Naive thymus-derived CD4-positive, alpha-beta T cell (primary cell): ENCODE measurements around the gene UBL7. TPM values are rescaled to one million over a fixed set of nuclear protein-coding genes. Genes with fewer than 3 reads are reported as not detected.
A peak's percentile ranks its signal among the peaks of the same experiment; 100 is the strongest.

ENCODE experiments used
- ATAC-seq: fragments of 150-1000 bp; cut with Tn5 transposase; 2 replicates; pipeline ENCODE4 v1.10.0; 2021; ENCODE audit warnings: mild to moderate bottlenecking, moderate library complexity
- CTCF ChIA-PET: fragments of 350-600 bp; sonication (Branson Sonifier 250); formaldehyde crosslinking; loops from one replicate; lab custom pipeline; 2021; ENCODE audit warnings: antibody characterized with exemption; lab: Charles Lee
- POLR2A ChIA-PET: fragments of 350-600 bp; sonication (Branson Sonifier 250); formaldehyde crosslinking; loops from one replicate; lab custom pipeline; 2021; ENCODE audit warnings: antibody characterized with exemption, inconsistent platforms; lab: Charles Lee
- DNase-seq, 9 donors: peaks; one replicate each; pipeline versions ENCODE4 v3.0.0 to v3.0.0-alpha.2; 2020 to 2022; ENCODE audit warnings: mixed read lengths in 1 of 9
- H3K27ac ChIP-seq: one replicate; pipeline ENCODE4 v1.7.0; 2013; ENCODE audit warnings: mild to moderate bottlenecking, low read depth, low read length, moderate library complexity
- H3K27me3 ChIP-seq, 2 donors: one replicate each; pipeline ENCODE4 v1.7.0; 2013; ENCODE audit warnings: low read length in 2 of 2, mild to moderate bottlenecking in 2 of 2, moderate library complexity in 2 of 2; ENCODE audit not compliant: control insufficient read depth in 2 of 2, insufficient read depth in 2 of 2
- H3K36me3 ChIP-seq, 3 experiments: 1 replicate in 2 of 3; 2 replicates in 1 of 3; pipeline ENCODE4 v1.7.0; 2013; ENCODE audit warnings: low read length in 3 of 3, mild to moderate bottlenecking in 3 of 3, moderate library complexity in 1 of 3; ENCODE audit not compliant: insufficient read depth in 3 of 3, control insufficient read depth in 2 of 3
- H3K4me1 ChIP-seq, 2 donors: one replicate each; pipeline ENCODE4 v1.7.0; 2013; ENCODE audit warnings: low read length in 2 of 2, mild to moderate bottlenecking in 2 of 2, moderate library complexity in 1 of 2; ENCODE audit not compliant: control insufficient read depth in 2 of 2, insufficient read depth in 2 of 2
- H3K4me3 ChIP-seq: 2 replicates; pipeline ENCODE4 v1.7.0; 2013; ENCODE audit warnings: mild to moderate bottlenecking, low read length
- H3K9me3 ChIP-seq, 3 experiments: 1 replicate in 2 of 3; 2 replicates in 1 of 3; pipeline ENCODE4 v1.7.0; 2013; ENCODE audit warnings: low read length in 3 of 3; ENCODE audit not compliant: control insufficient read depth in 2 of 3
- H3K27ac Mint-ChIP-seq, 9 donors: one replicate each; pipeline ENCODE4 v1.8.0; 2020 to 2022; ENCODE audit warnings: mixed read lengths in 9 of 9, mild to moderate bottlenecking in 8 of 9, moderate library complexity in 5 of 9, inconsistent platforms in 2 of 9
- H3K27me3 Mint-ChIP-seq, 5 donors: one replicate each; pipeline ENCODE4 v1.8.0; 2021 to 2022; ENCODE audit warnings: mixed read lengths in 5 of 5, mild to moderate bottlenecking in 1 of 5
- H3K36me3 Mint-ChIP-seq, 5 donors: one replicate each; pipeline ENCODE4 v1.8.0; 2020 to 2022; ENCODE audit warnings: mixed read lengths in 5 of 5, mild to moderate bottlenecking in 3 of 5, inconsistent platforms in 1 of 5
- H3K4me1 Mint-ChIP-seq, 7 donors: one replicate each; pipeline ENCODE4 v1.8.0; 2020 to 2022; ENCODE audit warnings: mixed read lengths in 7 of 7, mild to moderate bottlenecking in 3 of 7, inconsistent platforms in 1 of 7
- H3K4me3 Mint-ChIP-seq, 10 donors: one replicate each; pipeline ENCODE4 v1.8.0; 2020 to 2022; ENCODE audit warnings: mild to moderate bottlenecking in 10 of 10, mixed read lengths in 10 of 10, moderate library complexity in 6 of 10, inconsistent platforms in 2 of 10
- H3K9me3 Mint-ChIP-seq, 11 donors: one replicate each; pipeline ENCODE4 v1.8.0; 2020 to 2022; ENCODE audit warnings: mixed read lengths in 11 of 11, mild to moderate bottlenecking in 4 of 11, inconsistent platforms in 1 of 11, moderate library complexity in 1 of 11
- intact Hi-C, 2 donors: fragments of 100-400 bp; cut with micrococcal nuclease; formaldehyde crosslinking; loops; one replicate each; pipeline ENCODE4 v1.15.1; 2023
- polyA plus RNA-seq, 2 donors: library from polyadenylated mRNA; unstranded; fragments of 300-500 nt; fragmentation: Illumina TruSeq; gene quantifications; one replicate each; pipeline ENCODE4 v1.2.3, GENCODE V29; 2021
- total RNA-seq, 6 experiments: library from RNA in 5 of 6; stranded (reverse) in 5 of 6; gene quantifications; 1 replicate in 5 of 6; 2 replicates in 1 of 6; pipeline ENCODE4 v1.2.3 and lab custom pipeline; 2021 to 2026

The UBL7 gene
- total and polyA plus RNA-seq, 7 experiments from 2014 or later = 20.2 to 127 (median 44.0) TPM

- H3K4me1 ChIP-seq = peaks cover 2 to 26% of the 10 kb centered on the region in 2 donors
- peak overlapping the region in 1 of 9 donors; percentile 44 for H3K27ac Mint-ChIP-seq
- intact Hi-C loops = no loop called here
- ATAC-seq (no peak), DNase-seq (no peak)
- ChIA-PET CTCF (no interaction called here), POLR2A (no interaction called here)
- no peaks in the 10 kb centered on the region for H3K36me3 ChIP-seq
- H3K9me3 Mint-ChIP-seq = peaks cover 0 to 3% (median 0%) of the 10 kb centered on the region in 11 donors
- H3K9me3 ChIP-seq = no peaks in the 10 kb centered on the region
- no peak overlapping the region for H3K27ac ChIP-seq
- no peak overlapping the region for H3K4me3 ChIP-seq
- peaks cover 0 to 2% (median 0%) of the 10 kb centered on the region in 5 donors for H3K36me3 Mint-ChIP-seq
- H3K4me3 Mint-ChIP-seq = no peak overlapping the region
- peaks cover 1 to 69% (median 7%) of the 10 kb centered on the region in 7 donors for H3K4me1 Mint-ChIP-seq
- H3K27me3 Mint-ChIP-seq = peaks cover 0 to 3% (median 0%) of the 10 kb centered on the region in 5 donors
- no peaks in the 10 kb centered on the region for H3K27me3 ChIP-seq
These were observed 31.8 kb downstream of the UBL7 start for GRCh38 chr15:74428970-74429780.

- H3K27me3 Mint-ChIP-seq = peaks cover 0 to 3% (median 0%) of the 10 kb centered on the region in 5 donors
- CTCF ChIA-PET = no interaction called here
- peak overlapping the region in 1 of 9 donors; percentile 80 for H3K27ac Mint-ChIP-seq
- peaks cover 0 to 71% (median 5%) of the 10 kb centered on the region in 7 donors for H3K4me1 Mint-ChIP-seq
- POLR2A ChIA-PET = no interaction called here
- peaks cover 0 to 2% (median 0%) of the 10 kb centered on the region in 5 donors for H3K36me3 Mint-ChIP-seq
- Histone ChIP-seq H3K4me1 (peaks cover 0 to 27% of the 10 kb centered on the region in 2 donors), H3K27me3 (no peaks in the 10 kb centered on the region), H3K27ac (no peak overlapping the region), H3K9me3 (no peaks in the 10 kb centered on the region), H3K4me3 (no peak overlapping the region), H3K36me3 (no peaks in the 10 kb centered on the region)
- intact Hi-C loops = no loop called here
- no peak for ATAC-seq
- no peak overlapping the region for H3K4me3 Mint-ChIP-seq
- no peak for DNase-seq
- H3K9me3 Mint-ChIP-seq = peaks cover 0 to 3% (median 0%) of the 10 kb centered on the region in 11 donors
These were observed 32.5 kb downstream of the UBL7 start for GRCh38 chr15:74428442-74428787.

DNA sequence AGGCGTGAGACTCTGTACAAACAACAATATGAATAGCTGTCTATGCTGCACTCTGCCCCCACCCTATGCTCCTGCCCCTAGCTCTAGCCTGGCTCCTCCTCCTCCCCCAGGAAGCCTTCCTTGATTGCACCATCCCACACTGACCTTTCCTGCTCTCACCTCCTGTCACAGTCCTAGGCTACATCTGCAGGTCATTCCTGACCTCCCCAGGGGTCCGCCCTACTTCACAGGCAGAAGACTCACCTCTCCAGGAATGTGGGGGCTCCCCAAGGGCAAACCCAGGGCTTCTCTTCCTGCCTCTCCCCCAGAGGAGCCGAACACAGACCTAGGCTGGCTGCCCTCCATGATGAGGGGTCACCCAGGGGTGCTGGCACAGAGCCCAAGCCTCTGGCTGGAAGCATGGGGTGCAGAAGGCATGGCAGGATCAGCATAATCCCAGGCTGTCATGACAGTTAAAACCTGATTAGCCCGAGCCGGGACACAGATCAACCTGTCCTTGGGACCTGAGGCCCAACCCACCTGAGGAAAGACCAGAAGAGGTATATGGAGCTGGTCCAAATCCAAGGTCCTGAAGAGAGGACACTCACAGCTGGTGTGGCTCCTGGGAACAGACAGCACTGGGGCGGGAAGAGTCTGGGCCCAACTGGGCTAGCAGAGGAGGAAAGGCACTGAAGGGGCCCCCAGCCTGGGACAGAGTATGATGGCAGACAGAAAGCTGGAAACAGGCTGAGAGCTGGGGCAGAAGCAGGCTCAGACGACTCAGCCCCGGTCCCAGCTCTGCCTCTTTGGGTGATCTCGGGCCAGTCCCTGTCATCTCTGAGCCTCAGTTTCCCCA is 33.1 kb downstream of the UBL7 start:
- intact Hi-C loops = no loop called here
- no peak for ATAC-seq

GRCh38 chr15:74426404-74427281 is 34.3 kb downstream of the UBL7 start:
- ATAC-seq (no peak), DNase-seq (no peak)
- ChIA-PET POLR2A (no interaction called here), CTCF (interaction anchor here (1.0 kb wide), 1 partner anchor 11 kb away, joined by 3 read pairs; no protein-coding TSS in a partner anchor)
- no peak overlapping the region for H3K4me3 Mint-ChIP-seq
- H3K4me1 Mint-ChIP-seq = peaks cover 0 to 68% (median 5%) of the 10 kb centered on the region in 7 donors
- Histone ChIP-seq H3K27ac (no peak overlapping the region), H3K27me3 (no peaks in the 10 kb centered on the region), H3K4me3 (no peak overlapping the region), H3K36me3 (no peaks in the 10 kb centered on the region), H3K4me1 (peaks cover 0 to 21% of the 10 kb centered on the region in 2 donors), H3K9me3 (no peaks in the 10 kb centered on the region)
- H3K27ac Mint-ChIP-seq = peak overlapping the region in 2 of 9 donors; percentile 2 to 51
- H3K9me3 Mint-ChIP-seq = peaks cover 0 to 1% (median 0%) of the 10 kb centered on the region in 11 donors
- peaks cover 0 to 3% (median 0%) of the 10 kb centered on the region in 5 donors for H3K36me3 Mint-ChIP-seq
- intact Hi-C loops = no loop called here
- H3K27me3 Mint-ChIP-seq = peaks cover 0 to 3% (median 0%) of the 10 kb centered on the region in 5 donors

More for the DNA sequence above, 33.1 kb downstream of the UBL7 start:
- no peak overlapping the region for H3K4me3 ChIP-seq
- Mint-ChIP-seq H3K9me3 (peaks cover 0 to 3% (median 0%) of the 10 kb centered on the region in 11 donors), H3K4me3 (no peak overlapping the region), H3K27ac (peak overlapping the region in 2 of 9 donors; percentile 33 to 50), H3K36me3 (peaks cover 0 to 2% (median 0%) of the 10 kb centered on the region in 5 donors), H3K27me3 (peaks cover 0 to 3% (median 0%) of the 10 kb centered on the region in 5 donors), H3K4me1 (peaks cover 0 to 73% (median 5%) of the 10 kb centered on the region in 7 donors)
- no peak overlapping the region for H3K27ac ChIP-seq
- POLR2A ChIA-PET = no interaction called here
- H3K4me1 ChIP-seq = peaks cover 0 to 28% of the 10 kb centered on the region in 2 donors
- CTCF ChIA-PET = interaction anchor here (1.0 kb wide), 1 partner anchor 10 kb away, joined by 3 read pairs; no protein-coding TSS in a partner anchor
- no peak for DNase-seq
- no peaks in the 10 kb centered on the region for H3K9me3 ChIP-seq
- no peaks in the 10 kb centered on the region for H3K36me3 ChIP-seq
- no peaks in the 10 kb centered on the region for H3K27me3 ChIP-seq

DNA sequence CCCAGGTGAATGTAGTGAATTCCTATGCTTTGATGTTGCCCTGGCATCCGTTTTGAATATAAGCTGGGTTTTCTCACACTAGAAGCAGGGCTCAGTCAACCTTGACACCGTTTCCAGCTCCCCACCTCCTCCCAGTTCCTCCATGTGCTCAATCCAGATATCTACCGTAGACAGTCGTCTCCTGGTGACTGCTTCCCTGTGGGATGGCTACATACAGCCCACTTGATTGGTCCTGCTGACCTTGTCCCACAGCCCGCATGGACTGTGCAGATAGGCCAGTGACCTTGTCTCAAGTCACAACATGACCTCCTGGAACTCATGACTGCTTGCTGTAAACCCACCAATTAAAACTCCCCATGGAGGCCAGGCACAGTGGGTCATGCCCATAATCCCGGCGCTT is 35.3 kb downstream of the UBL7 start:
- peaks cover 0 to 22% of the 10 kb centered on the region in 2 donors for H3K4me1 ChIP-seq
- H3K4me1 Mint-ChIP-seq = peaks cover 0 to 60% (median 4%) of the 10 kb centered on the region in 7 donors
- H3K36me3 ChIP-seq = no peaks in the 10 kb centered on the region
- POLR2A ChIA-PET = no interaction called here
- H3K27me3 Mint-ChIP-seq = no peaks in the 10 kb centered on the region
- H3K4me3 ChIP-seq = no peak overlapping the region
- peak overlapping the region in 2 of 9 donors; percentile 22 to 85 for H3K27ac Mint-ChIP-seq
- H3K27ac ChIP-seq = no peak overlapping the region
- CTCF ChIA-PET = no interaction called here
- H3K9me3 Mint-ChIP-seq = peaks cover 0 to 1% (median 0%) of the 10 kb centered on the region in 11 donors
- no peak for DNase-seq
- no peak for ATAC-seq
- no peaks in the 10 kb centered on the region for H3K9me3 ChIP-seq
- H3K4me3 Mint-ChIP-seq = no peak overlapping the region
- intact Hi-C loops = no loop called here
- H3K36me3 Mint-ChIP-seq = peaks cover 0 to 3% (median 0%) of the 10 kb centered on the region in 5 donors
- no peaks in the 10 kb centered on the region for H3K27me3 ChIP-seq
